Measurements from ENCODE around the gene TRANK1. TPM values are rescaled to one million over a fixed set of nuclear protein-coding genes. Genes with fewer than 3 reads are reported as not detected.
A peak's percentile ranks its signal among the peaks of the same experiment; 100 is the strongest.

The TRANK1 gene
- total and polyA plus RNA-seq, 2 experiments from 2014 or later, result 1.8 to 6.7 TPM

- TF ChIP-seq ZNF462 (CRISPR knock-in tag; IDR thresholded peaks at IDR 0.05) (no peak), ZNF114 (CRISPR knock-in tag; IDR thresholded peaks at IDR 0.05) (no peak), EZH2 (IDR thresholded peaks at IDR 0.05; ENCODE audit: low read depth, unreplicated experiment) (no peak), JUNB (IDR thresholded peaks at IDR 0.05; ENCODE audit: unreplicated experiment) (no peak), CTCF (conservative IDR thresholded peaks at IDR 0.05; ENCODE audit: low read depth in 2 of 2) (no peak)
Observed at GRCh38 chr3:36965440-36965839, 20.6 kb upstream of the TRANK1 start (continued).

GRCh38 chr3:36964817-36965216 lies 20.0 kb upstream of the TRANK1 start:
- H3K36me3 Mint-ChIP-seq (ENCODE audit: low read depth), result no peaks in the 10 kb centered on the region
- no peaks in the 10 kb centered on the region for H3K9me3 Mint-ChIP-seq
- H3K27me3 ChIP-seq (ENCODE audit: insufficient read depth), result no peaks in the 10 kb centered on the region
- peak overlapping the region; percentile 57; the same call in 1 of the 2 replicates for H3K27ac Mint-ChIP-seq
- no peaks in the 10 kb centered on the region for H3K79me2 ChIP-seq (replicated peaks; ENCODE audit: insufficient read depth)
- no peaks in the 10 kb centered on the region for H3K9me2 ChIP-seq (ENCODE audit: insufficient read depth)
- H3F3A ChIP-seq (replicated peaks; ENCODE audit: low read depth), result no peaks in the 10 kb centered on the region
- 0 out of 2 replicates have a peak overlapping the region, but pooled peaks have one; percentile 12 for H3K27ac ChIP-seq (ENCODE audit: low read depth)
- peaks cover 15% of the 10 kb centered on the region for H3K4me1 ChIP-seq (ENCODE audit: insufficient read depth)
- no peaks in the 10 kb centered on the region for H3K36me3 ChIP-seq (ENCODE audit: insufficient read depth)
- peak overlapping the region; percentile 47; the same call in 1 of the 2 replicates for H3K4me2 ChIP-seq
- no peak for ATAC-seq
- H2AFZ ChIP-seq, result 0 out of 2 replicates have a peak overlapping the region, but pooled peaks have one; percentile 23
- H4K20me1 ChIP-seq (replicated peaks; ENCODE audit: insufficient read depth), result no peaks in the 10 kb centered on the region
- no peak for TF ChIP-seq REST (IDR thresholded peaks at IDR 0.05; ENCODE audit: unreplicated experiment)
- TF ChIP-seq NANOG (IDR thresholded peaks at IDR 0.05; ENCODE audit: borderline replicate concordance), result no peak
- no peak for TF ChIP-seq POLR2AphosphoS5 (IDR thresholded peaks at IDR 0.05; ENCODE audit: low read depth)
- TF ChIP-seq CTCF (conservative IDR thresholded peaks at IDR 0.05; ENCODE audit: low read depth in 2 of 2), result no peak
- no peak for TF ChIP-seq ZNF114 (CRISPR knock-in tag; IDR thresholded peaks at IDR 0.05)
- no peak overlapping the region for H3K4me3 ChIP-seq
- peaks cover 25% of the 10 kb centered on the region for H3K4me1 Mint-ChIP-seq
- no peak overlapping the region for H3K4me3 Mint-ChIP-seq
- DNase-seq (ENCODE audit: low spot score), result no peak
- H3K27me3 Mint-ChIP-seq (ENCODE audit: insufficient read depth, low read depth, poor library complexity), result peaks cover 5% of the 10 kb centered on the region
